HCT116 (cell line): Measurements from ENCODE around the gene PINK1.

Experiments used
- CBX3 ChIP-seq: IDR thresholded peaks from 2 replicates; pipeline ENCODE4 v1.6.1; 2012; ENCODE audit warnings: low read depth
- EZH2 ChIP-seq: fragments of 200-600 bp; sonication (generic); IDR thresholded peaks from 2 replicates; pipeline ENCODE4 v1.6.1; 2017; ENCODE audit warnings: antibody characterized with exemption, mixed run types
- POLR2AphosphoS5 ChIP-seq: IDR thresholded peaks from 2 replicates; pipeline ENCODE4 v1.6.1; 2011; ENCODE audit warnings: mild to moderate bottlenecking, low read depth, low read length, moderate library complexity
- TF ChIP-seq, protein P1 (sequence below): IDR thresholded peaks from 2 replicates; pipeline ENCODE4 v1.6.1; 2011; ENCODE audit warnings: mild to moderate bottlenecking, low read length, moderate library complexity; ENCODE audit not compliant: insufficient replicate concordance; ENCODE audit errors: extremely low read depth
- TF ChIP-seq, protein P2 (sequence below), 3 experiments: fragments of 200-600 bp in 1 of 3; sonication (generic) in 1 of 3; IDR thresholded peaks in 2 of 3; conservative IDR thresholded peaks in 1 of 3; 2 replicates each; pipeline ENCODE4 v1.5.1; 2012 to 2017; ENCODE audit warnings: low read depth in 2 of 3, low read length in 2 of 3, antibody characterized with exemption in 1 of 3, borderline replicate concordance in 1 of 3, control low read depth in 1 of 3, mild to moderate bottlenecking in 1 of 3, mixed read lengths in 1 of 3, mixed run types in 1 of 3, moderate library complexity in 1 of 3; ENCODE audit not compliant: insufficient read depth in 1 of 3

- TF ChIP-seq, protein P1, sequence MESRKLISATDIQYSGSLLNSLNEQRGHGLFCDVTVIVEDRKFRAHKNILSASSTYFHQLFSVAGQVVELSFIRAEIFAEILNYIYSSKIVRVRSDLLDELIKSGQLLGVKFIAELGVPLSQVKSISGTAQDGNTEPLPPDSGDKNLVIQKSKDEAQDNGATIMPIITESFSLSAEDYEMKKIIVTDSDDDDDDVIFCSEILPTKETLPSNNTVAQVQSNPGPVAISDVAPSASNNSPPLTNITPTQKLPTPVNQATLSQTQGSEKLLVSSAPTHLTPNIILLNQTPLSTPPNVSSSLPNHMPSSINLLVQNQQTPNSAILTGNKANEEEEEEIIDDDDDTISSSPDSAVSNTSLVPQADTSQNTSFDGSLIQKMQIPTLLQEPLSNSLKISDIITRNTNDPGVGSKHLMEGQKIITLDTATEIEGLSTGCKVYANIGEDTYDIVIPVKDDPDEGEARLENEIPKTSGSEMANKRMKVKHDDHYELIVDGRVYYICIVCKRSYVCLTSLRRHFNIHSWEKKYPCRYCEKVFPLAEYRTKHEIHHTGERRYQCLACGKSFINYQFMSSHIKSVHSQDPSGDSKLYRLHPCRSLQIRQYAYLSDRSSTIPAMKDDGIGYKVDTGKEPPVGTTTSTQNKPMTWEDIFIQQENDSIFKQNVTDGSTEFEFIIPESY = no peak
- TF ChIP-seq, protein P2, sequence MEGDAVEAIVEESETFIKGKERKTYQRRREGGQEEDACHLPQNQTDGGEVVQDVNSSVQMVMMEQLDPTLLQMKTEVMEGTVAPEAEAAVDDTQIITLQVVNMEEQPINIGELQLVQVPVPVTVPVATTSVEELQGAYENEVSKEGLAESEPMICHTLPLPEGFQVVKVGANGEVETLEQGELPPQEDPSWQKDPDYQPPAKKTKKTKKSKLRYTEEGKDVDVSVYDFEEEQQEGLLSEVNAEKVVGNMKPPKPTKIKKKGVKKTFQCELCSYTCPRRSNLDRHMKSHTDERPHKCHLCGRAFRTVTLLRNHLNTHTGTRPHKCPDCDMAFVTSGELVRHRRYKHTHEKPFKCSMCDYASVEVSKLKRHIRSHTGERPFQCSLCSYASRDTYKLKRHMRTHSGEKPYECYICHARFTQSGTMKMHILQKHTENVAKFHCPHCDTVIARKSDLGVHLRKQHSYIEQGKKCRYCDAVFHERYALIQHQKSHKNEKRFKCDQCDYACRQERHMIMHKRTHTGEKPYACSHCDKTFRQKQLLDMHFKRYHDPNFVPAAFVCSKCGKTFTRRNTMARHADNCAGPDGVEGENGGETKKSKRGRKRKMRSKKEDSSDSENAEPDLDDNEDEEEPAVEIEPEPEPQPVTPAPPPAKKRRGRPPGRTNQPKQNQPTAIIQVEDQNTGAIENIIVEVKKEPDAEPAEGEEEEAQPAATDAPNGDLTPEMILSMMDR (IDR thresholded peaks at IDR 0.05 in 2 of 3, conservative IDR thresholded peaks at IDR 0.05 in 1 of 3; ENCODE audit: borderline replicate concordance in 1 of 3, insufficient read depth in 1 of 3, low read depth in 2 of 3, low read length in 2 of 3) = no peak
- no peak for TF ChIP-seq CBX3
- TF ChIP-seq EZH2 = no peak
- TF ChIP-seq POLR2AphosphoS5 = no peak
Measured at GRCh38 chr1:20615946-20616846, 17.1 kb upstream of the PINK1 start.
